HG02588 (cell line): ENCODE measurements around the gene NFATC2.
"Not testable (repeated sequence)": the region's sequence is repeated elsewhere in the genome, so short reads cannot be mapped to it uniquely, and the experiment has no call there.

Source experiments
- ATAC-seq: cut with Tn5 transposase; IDR thresholded peaks from one replicate; pipeline ENCODE4 v1.9.1; 2021; ENCODE audit warnings: mild to moderate bottlenecking, moderate library complexity; ENCODE audit not compliant: unreplicated experiment

The NFATC2 gene

GRCh38 chr20:51541189-51542032 is 1.1 kb downstream of the NFATC2 start:
- ATAC-seq: peak; percentile 43

GRCh38 chr20:51540580-51540979 is 1.9 kb downstream of the NFATC2 start:
- ATAC-seq: no peak

DNA sequence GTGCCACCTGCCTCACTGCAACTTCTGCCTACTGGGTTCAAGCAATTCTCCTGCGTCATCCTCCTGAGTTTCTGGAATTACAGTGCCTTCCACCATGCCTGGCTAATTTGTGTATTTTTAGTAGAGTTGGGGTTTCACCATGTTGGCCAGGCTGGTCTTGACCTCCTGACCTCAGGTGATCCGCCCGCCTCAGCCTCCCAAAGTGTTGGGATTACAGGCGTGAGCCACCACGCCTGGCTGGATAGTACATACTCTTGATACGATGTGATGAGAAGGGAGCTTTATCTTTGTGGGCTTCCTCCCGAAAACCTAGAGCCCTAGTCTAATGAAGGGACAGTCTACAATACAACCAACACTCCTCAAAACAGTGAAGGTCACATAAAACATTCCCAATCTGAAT is 2.4 kb downstream of the NFATC2 start:
- not testable (repeated sequence) for ATAC-seq

DNA sequence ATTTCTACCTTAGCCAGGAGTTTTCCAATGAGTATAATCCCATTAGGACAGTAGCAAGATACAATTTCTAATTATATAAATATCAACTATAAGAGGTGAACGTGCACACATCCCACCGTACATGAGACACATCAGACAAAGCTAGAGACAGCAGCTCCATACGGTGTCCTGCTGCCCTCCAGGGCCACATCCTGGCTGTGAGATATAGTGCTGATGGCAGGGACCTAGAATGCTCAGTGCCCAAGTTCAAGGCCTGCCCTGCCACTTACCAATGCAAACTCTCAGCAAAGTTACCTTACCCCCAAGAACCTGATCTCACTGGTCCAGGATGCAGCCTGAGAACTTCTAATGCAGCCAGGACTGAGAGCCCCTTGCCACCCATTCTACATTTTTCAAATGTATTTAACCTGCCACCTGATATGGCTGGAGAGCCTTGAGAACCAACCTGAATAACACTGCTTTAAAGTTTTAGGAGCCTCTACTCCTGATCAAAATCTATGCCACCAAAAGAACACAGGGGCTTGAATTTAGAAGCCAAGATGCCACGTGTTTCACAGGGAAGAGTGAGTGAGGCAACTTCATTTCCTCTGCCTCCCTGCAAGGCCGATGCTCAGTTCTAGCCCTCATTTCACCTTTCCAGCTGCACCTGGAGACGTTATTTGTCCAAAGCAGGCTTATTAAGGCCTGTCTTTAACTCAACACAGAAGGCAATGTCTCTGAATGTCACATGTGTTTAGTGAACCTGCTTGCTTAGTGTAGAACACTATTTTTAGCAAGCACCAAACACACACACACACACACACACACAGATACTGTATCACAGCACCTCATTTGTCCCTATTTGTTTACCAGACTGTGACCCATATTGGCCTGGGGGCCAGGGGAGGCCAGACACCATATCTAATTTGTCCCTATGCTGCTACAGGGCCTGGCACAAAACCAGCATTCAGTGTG is 6.1 kb downstream of the NFATC2 start:
- no peak for ATAC-seq

DNA sequence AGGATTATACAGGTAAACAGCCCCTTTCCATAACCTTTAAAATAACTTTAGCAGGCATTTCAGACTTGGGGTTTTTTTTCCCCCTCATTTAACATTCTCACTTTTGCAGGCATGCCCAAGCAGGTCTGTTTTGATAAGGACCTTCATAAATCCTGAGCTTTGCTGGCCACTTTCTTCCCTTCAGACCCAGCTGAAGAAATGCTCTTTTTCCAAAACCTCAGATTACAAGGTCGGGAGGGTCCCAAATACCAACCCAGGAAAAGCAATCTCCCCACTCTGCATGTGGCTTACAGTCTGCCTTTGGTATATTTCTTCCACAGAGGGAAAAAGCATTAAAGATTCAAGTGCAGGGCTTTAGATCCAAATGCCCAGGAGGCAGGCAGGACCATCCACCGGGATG is 6.8 kb downstream of the NFATC2 start:
- no peak for ATAC-seq

DNA sequence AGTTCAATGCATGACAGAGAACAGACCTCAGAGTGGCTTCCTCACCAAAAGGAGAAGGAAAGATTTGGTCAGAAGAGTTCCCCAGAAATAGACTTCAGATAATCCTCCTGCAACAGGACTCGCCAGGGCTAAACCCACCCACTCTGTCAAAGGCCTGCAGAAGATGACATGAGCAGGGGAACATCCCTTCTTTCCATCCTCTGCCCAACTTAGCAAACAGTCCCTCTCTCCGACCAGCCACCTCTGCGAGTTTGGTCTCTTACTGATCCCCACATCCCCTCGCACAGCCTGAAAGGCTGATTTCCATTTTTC is 7.5 kb downstream of the NFATC2 start:
- ATAC-seq: no peak

GRCh38 chr20:51533291-51534172 is 9.0 kb downstream of the NFATC2 start:
- no peak for ATAC-seq

DNA sequence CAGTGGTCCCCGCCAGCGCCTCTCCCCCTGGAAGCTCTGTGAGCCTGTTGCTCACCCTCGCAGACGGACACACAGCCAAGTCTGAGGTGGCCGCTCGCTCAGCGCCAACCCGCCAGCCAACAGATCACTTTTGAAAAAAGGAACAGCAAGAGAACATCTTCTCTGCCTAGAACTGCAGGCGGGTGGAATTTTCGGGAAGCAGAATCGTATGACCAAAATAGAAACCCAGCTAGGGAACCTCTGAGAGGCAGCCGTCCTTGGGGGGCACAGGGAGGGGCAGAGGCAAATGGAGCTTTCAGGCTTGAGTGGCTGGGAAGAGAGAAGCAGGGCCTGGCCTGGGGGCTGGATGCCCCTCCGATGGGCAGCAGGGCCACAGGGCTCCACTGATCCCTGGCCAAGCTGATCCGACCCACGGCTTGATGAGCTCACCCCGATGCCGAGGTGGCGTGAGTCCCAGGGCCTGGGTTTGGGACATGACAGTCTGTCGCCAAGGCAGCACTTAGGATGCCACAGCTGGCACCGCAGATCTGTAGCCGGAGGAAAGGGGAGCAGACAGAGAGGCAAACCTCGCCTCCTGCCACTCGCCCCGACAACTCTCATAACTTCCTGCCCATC is 9.8 kb downstream of the NFATC2 start:
- ATAC-seq: no peak

DNA sequence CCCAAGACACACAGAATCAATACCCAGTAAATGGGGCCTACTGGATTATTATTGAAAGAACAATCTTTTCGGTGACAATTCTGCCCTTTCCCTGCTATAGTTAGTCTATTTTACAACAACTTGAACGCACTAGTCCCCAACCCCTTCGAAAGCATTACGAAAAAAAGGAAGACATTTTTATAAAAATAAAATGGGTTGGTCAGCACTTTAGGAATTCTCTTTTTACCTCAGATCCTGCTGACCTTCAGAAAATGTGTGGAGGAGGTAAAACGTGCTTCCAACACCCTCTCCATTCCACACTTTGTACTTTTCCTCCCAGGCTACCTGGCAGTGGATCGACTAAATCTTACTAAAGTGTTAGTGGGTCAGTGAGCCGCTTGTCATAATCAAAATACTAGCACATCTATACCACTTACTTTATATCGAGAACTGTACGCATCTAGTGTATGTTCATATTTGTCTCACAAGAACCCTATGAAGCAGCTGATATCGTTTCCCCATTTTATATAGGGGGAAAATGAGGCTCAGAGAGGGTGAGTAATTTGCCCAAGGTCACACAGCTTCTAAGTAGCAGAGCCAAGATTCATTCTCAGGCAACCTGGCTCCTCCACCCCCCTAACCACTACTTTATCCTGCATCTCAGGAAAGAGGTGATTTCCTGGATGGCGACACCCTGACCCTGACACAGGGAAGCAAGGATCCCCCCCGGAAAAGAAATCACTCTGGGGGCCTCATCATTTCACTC is 10.6 kb downstream of the NFATC2 start:
- ATAC-seq: no peak

DNA sequence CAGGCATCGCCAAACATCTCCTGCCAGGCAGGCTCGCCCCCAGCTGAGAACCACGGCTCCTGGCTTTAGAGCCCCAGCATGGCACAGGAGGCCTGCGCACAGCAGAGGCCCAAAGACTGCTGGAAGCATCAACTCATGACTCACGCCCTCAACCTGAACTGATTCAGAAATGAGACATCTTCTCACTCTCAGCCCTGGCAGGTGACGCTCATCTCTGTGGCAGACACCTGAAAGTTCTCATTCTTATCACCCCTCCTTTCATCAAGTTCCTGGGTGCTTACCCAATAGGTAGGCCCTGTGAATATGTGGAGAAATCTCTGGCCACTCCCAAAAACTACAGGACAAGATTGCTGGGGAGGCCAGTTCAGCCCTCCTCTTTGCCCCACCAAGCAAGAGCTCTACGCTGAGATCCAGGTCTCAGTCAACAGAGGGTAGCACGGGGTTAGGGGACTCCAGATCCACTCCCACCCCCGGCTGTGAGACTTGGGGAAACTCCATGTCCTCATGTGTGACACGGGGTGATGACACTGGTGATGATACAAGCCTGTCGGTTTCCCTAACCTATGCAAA is 11.3 kb downstream of the NFATC2 start:
- peak; percentile 53 for ATAC-seq

GRCh38 chr20:51529758-51530157 is 12.8 kb downstream of the NFATC2 start:
- ATAC-seq: no peak

DNA sequence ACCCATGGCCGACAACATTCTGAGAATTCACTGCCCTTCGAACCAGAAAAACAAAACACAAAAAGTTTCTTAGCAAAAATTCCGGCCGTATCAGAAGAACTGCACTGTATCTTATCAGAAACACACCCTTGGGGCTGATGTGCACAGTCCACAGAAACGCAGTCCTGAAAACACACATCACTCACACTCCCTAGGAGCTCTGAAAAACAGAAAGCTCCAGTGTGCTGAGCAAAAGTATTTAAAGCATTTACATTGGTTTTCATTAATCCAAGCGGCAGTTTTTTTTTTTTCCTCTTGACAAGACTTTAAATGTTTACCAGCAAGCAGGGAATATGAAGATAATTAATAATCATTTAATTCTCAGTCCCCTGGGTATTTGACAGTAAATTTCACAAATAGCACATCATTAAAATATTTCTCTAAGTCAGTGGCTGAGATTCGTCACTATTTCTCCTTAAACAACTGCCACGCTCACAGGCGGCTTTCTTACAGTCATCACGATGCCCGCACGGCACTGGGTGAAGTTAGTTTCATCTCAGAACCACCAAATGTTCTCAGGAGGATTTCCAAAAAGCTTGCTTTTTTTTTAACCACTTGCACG is 13.3 kb downstream of the NFATC2 start:
- ATAC-seq: no peak

- ATAC-seq: no peak
Observed at GRCh38 chr20:51528263-51529027, 14.1 kb downstream of the NFATC2 start.

GRCh38 chr20:51526754-51527153 is 15.8 kb downstream of the NFATC2 start:
- no peak for ATAC-seq

DNA sequence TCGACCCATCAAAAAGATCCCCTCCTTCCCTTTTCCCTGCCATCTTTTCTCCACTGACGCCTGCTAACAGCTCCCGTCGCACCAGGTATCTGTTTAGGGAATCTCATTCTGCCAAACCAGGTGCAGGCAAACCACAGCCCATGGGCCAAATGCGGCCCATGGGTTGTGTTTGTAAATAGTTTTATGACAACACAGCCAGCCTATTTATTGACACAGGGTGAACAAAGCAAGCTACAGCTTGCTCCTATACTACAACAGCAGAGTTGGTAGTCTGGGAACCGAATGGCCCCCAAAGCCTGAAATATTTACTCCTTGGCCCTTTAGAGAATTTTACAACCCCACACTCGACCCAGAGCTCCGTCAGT is 16.4 kb downstream of the NFATC2 start:
- no peak for ATAC-seq

GRCh38 chr20:51525241-51526105 is 17.0 kb downstream of the NFATC2 start:
- ATAC-seq: no peak

DNA sequence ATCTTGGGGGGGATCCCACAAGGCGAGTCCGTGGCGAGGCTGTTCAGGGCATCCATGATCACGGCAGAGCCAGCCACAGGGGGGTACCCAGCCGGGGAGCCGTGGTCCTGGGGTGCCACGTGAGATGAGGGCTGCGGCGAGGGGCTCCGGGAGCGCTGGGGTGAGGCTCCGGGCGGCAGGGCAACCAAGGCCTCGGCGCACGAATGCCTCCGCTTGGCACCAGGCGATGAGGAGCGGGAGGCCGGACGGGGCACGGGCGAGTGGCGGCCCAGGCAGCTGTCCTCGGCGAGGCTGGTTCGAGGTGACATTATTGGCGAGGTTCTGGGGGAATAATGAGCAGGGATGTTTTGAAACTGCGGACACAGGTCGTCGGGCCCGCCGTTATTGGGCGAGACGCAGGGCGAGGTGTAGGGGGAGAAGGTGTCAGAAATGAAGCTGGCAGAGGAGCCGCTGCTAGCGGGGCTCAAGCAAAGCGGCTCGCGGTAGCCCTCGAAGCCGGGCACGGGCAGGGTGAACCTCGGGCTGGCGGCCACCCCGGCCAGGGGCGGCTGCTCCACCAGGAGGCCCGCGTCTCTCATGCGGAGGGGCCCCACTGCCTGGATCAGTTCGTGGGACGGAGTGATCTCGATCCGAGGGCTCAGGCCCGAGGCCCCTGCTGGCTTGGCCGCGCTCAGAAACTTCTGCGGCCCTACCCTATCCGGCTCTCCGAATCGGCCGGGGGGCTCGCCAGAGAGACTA is 19.1 kb downstream of the NFATC2 start:
- no peak for ATAC-seq
